K562 (cell line): ENCODE measurements around the gene SYNPO2. TPM values are rescaled to one million over a fixed set of nuclear protein-coding genes. Genes with fewer than 3 reads are reported as not detected.
"Not testable (repeated sequence)": the region's sequence is repeated elsewhere in the genome, so short reads cannot be mapped to it uniquely, and the experiment has no call there.

Source experiments
- ATAC-seq: fragments of 200-7000 bp; cut with Tn5 transposase; 3 replicates; pipeline ENCODE4 v1.9.1; 2020; ENCODE audit warnings: moderate library complexity
- BruUV-seq: library from RNA; stranded (reverse); fragments of 400-500 nt; replicated peaks from 2 replicates; lab custom pipeline; 2021; lab: Mats Ljungman, UMichigan
- CTCF ChIA-PET: fragments of 300-600 bp; formaldehyde crosslinking; extraction: SDS; loops from one replicate; lab custom pipeline; 2021; ENCODE audit warnings: low intra/inter-chr PET ratio; lab: Yijun Ruan, JAX
- POLR2A ChIA-PET: fragments of 300-600, 350-650 bp; sonication (Branson Sonifier 250); formaldehyde crosslinking; extraction: SDS; loops from one replicate; lab custom pipeline; 2021; ENCODE audit warnings: antibody characterized with exemption, inconsistent platforms; lab: Yijun Ruan, JAX
- DNase-seq, 4 experiments: peaks; one replicate each; pipeline versions ENCODE4 v3.0.0 to v3.0.0-alpha.2; 2011 to 2018; ENCODE audit warnings: low spot score in 3 of 4, mixed read lengths in 3 of 4; ENCODE audit errors: extremely low read depth in 1 of 4
- FAIRE-seq: peaks from 2 replicates; lab custom pipeline; 2011; peaks lifted over from hg19 to GRCh38; lab: Jason Lieb, UNC
- H2AFZ ChIP-seq: 2 replicates; pipeline ENCODE4 v1.6.0; 2011; ENCODE audit warnings: low read depth, low read length, control low read depth, inconsistent platforms
- H3K27ac ChIP-seq: fragments of 200-600 bp; 3 replicates; pipeline ENCODE4 v1.8.0; 2011; ENCODE audit warnings: low read depth, mild to moderate bottlenecking, control low read depth, inconsistent platforms, low read length, moderate library complexity, mixed read lengths; ENCODE audit errors: extremely low read depth
- H3K27me3 ChIP-seq, 2 experiments: fragments of 300-600 bp in 1 of 2; 2 replicates in 1 of 2; 3 replicates in 1 of 2; pipeline versions ENCODE4 v1.6.0 to v1.8.0; 2011; ENCODE audit warnings: inconsistent platforms in 2 of 2, low read length in 2 of 2, mild to moderate bottlenecking in 1 of 2, mixed read lengths in 1 of 2, moderate library complexity in 1 of 2; ENCODE audit not compliant: control insufficient read depth in 2 of 2, insufficient read depth in 2 of 2
- H3K36me3 ChIP-seq: fragments of 300-600 bp; 3 replicates; pipeline ENCODE4 v1.8.0; 2011; ENCODE audit warnings: mild to moderate bottlenecking, low read length, inconsistent platforms; ENCODE audit not compliant: control insufficient read depth, insufficient read depth
- H3K4me1 ChIP-seq, 2 experiments: fragments of 200-600 bp in 1 of 2; replicated peaks in 1 of 2; 2 replicates in 1 of 2; 3 replicates in 1 of 2; pipeline versions ENCODE4 v1.5.1 to v1.8.0; 2011; ENCODE audit warnings: inconsistent platforms in 2 of 2, low read length in 2 of 2, mild to moderate bottlenecking in 1 of 2, mixed read lengths in 1 of 2, moderate library complexity in 1 of 2; ENCODE audit not compliant: control insufficient read depth in 2 of 2, insufficient read depth in 2 of 2
- H3K4me2 ChIP-seq: 2 replicates; pipeline ENCODE4 v1.6.1; 2011; ENCODE audit warnings: low read length, control low read depth, inconsistent platforms, mixed read lengths; ENCODE audit not compliant: insufficient read depth
- H3K4me3 ChIP-seq: fragments of 200-600 bp; sonication (generic), shearing (Covaris generic); 2 replicates; pipeline ENCODE4 v1.5.1; 2016; ENCODE audit warnings: control low read depth, inconsistent platforms
- H3K79me2 ChIP-seq: fragments of 200-600 bp; 3 replicates; pipeline ENCODE4 v1.8.0; 2011; ENCODE audit warnings: low read length, inconsistent platforms; ENCODE audit not compliant: control insufficient read depth, insufficient read depth
- H3K9ac ChIP-seq, 2 experiments: 2 replicates each; pipeline versions ENCODE4 v1.6.0 to v1.6.1; 2011; ENCODE audit warnings: low read depth in 2 of 2, low read length in 2 of 2, control low read depth in 1 of 2, inconsistent platforms in 1 of 2, mild to moderate bottlenecking in 1 of 2, mixed read lengths in 1 of 2; ENCODE audit not compliant: insufficient read depth in 1 of 2
- H3K9me1 ChIP-seq: one replicate; pipeline ENCODE4 v1.6.0; 2011; ENCODE audit warnings: inconsistent platforms, mild to moderate bottlenecking, low read length, moderate library complexity; ENCODE audit not compliant: control insufficient read depth, insufficient read depth
- H3K9me3 ChIP-seq: replicated peaks from 2 replicates; pipeline ENCODE4 v1.5.1; 2011; ENCODE audit warnings: low read depth, low read length, inconsistent platforms; ENCODE audit not compliant: control insufficient read depth, insufficient read depth
- H4K20me1 ChIP-seq: replicated peaks from 2 replicates; pipeline ENCODE4 v1.6.1; 2011; ENCODE audit warnings: low read length, inconsistent platforms, mixed read lengths; ENCODE audit not compliant: control insufficient read depth, insufficient read depth
- FOXJ3 ChIP-seq: sonication (generic); formaldehyde crosslinking; IDR thresholded peaks from 2 replicates; pipeline ENCODE4 v1.4.0; 2020; ENCODE audit warnings: mild to moderate bottlenecking, missing genetic modification reagents
- HLTF ChIP-seq: fragments of 450-650 bp; IDR thresholded peaks from 2 replicates; pipeline ENCODE4 v1.6.1; 2016
- HNRNPLL ChIP-seq: fragments of 200-400 bp; formaldehyde crosslinking; IDR thresholded peaks from 2 replicates; pipeline ENCODE4 v1.6.1; 2017; ENCODE audit warnings: low read length, low read depth, mild to moderate bottlenecking; ENCODE audit not compliant: poor library complexity, severe bottlenecking
- KAT8 ChIP-seq: fragments of 450-650 bp; IDR thresholded peaks from 2 replicates; pipeline ENCODE4 v1.6.1; 2016; ENCODE audit warnings: low read depth, mild to moderate bottlenecking
- NR3C1 ChIP-seq: sonication (generic); formaldehyde crosslinking; IDR thresholded peaks from 2 replicates; pipeline ENCODE4 v1.8.1; 2022; ENCODE audit warnings: missing genetic modification reagents
- PCBP2 ChIP-seq: fragments of 200-400 bp; formaldehyde crosslinking; IDR thresholded peaks from 2 replicates; pipeline ENCODE4 v1.6.1; 2018; ENCODE audit warnings: low read length, low read depth, mild to moderate bottlenecking, moderate library complexity; ENCODE audit not compliant: poor library complexity, severe bottlenecking
- POLR2AphosphoS2 ChIP-seq: IDR thresholded peaks from 2 replicates; pipeline ENCODE4 v1.6.1; 2012; ENCODE audit warnings: low read length, improper control_type of control experiment
- PTBP1 ChIP-seq: fragments of 200-400 bp; formaldehyde crosslinking; IDR thresholded peaks from 2 replicates; pipeline ENCODE4 v1.6.1; 2017; ENCODE audit warnings: low read depth, low read length
- RBM39 ChIP-seq: fragments of 200-400 bp; formaldehyde crosslinking; optimal IDR thresholded peaks from 2 replicates; pipeline ENCODE3; 2018; ENCODE audit warnings: low read depth, low read length
- SIN3A ChIP-seq, 2 experiments: fragments of 150-350 bp in 1 of 2; IDR thresholded peaks; 2 replicates each; pipeline ENCODE4 v1.6.1; 2011 to 2016; ENCODE audit warnings: borderline replicate concordance in 2 of 2, low read depth in 2 of 2, low read length in 2 of 2, mild to moderate bottlenecking in 2 of 2, moderate library complexity in 2 of 2; ENCODE audit not compliant: control insufficient read depth in 1 of 2
- TAF9B ChIP-seq: fragments of 450-650 bp; IDR thresholded peaks from 2 replicates; pipeline ENCODE4 v1.6.1; 2018; ENCODE audit warnings: mild to moderate bottlenecking; ENCODE audit not compliant: partially characterized antibody
- TCF15 ChIP-seq: fragments of 250-450 bp; sonication (Bioruptor Pico); IDR thresholded peaks from 2 replicates; pipeline ENCODE4 v1.8.0; 2022; ENCODE audit warnings: moderate library complexity, mild to moderate bottlenecking, inconsistent platforms
- TCF3 ChIP-seq: sonication (generic); formaldehyde crosslinking; IDR thresholded peaks from 2 replicates; pipeline ENCODE4 v1.4.0; 2020; ENCODE audit warnings: mild to moderate bottlenecking, missing genetic modification reagents
- TEAD2 ChIP-seq: fragments of 450-650 bp; IDR thresholded peaks from 2 replicates; pipeline ENCODE4 v1.6.1; 2016; ENCODE audit warnings: missing genetic modification characterization, control low read depth, missing compliant biosample characterization
- ZBTB8A ChIP-seq: fragments of 450-650 bp; IDR thresholded peaks from 2 replicates; pipeline ENCODE4 v1.6.1; 2018; ENCODE audit warnings: mild to moderate bottlenecking, moderate library complexity; ENCODE audit not compliant: partially characterized antibody
- ZEB2 ChIP-seq: fragments of 450-650 bp; IDR thresholded peaks from 2 replicates; pipeline ENCODE4 v1.6.1; 2016
- ZFP30 ChIP-seq: fragments of 250-450 bp; sonication (Bioruptor Pico); IDR thresholded peaks from 2 replicates; pipeline ENCODE4 v1.8.0; 2022; ENCODE audit warnings: moderate library complexity, mild to moderate bottlenecking, inconsistent platforms, borderline replicate concordance
- ZNF197 ChIP-seq: fragments of 200-800 bp; sonication (Bioruptor generic); IDR thresholded peaks from 2 replicates; pipeline ENCODE4 v1.6.1; 2016; ENCODE audit warnings: low read depth, missing genetic modification characterization, missing compliant biosample characterization
- WGBS: fragments of 100-300 bp; shearing (Covaris generic); methylation state at CpG from one replicate; pipeline ENCODE4 v1.1.6; 2016; ENCODE audit warnings: low coverage, mixed read lengths; ENCODE audit not compliant: insufficient coverage; ENCODE audit errors: missing lambda C conversion rate; 5-methylcytosine and 5-hydroxymethylcytosine counted together
- in situ Hi-C: fragments of 300-500 bp; cut with MboI; formaldehyde crosslinking; loops from 4 replicates; pipeline ENCODE4 v1.15.0; 2018; ENCODE audit warnings: inconsistent platforms, mixed read lengths
- intact Hi-C: fragments of 100-400 bp; cut with micrococcal nuclease; formaldehyde crosslinking; loops from 2 replicates; pipeline ENCODE4 v1.14.2; 2022
- polyA plus RNA-seq, 8 experiments: library from polyadenylated mRNA; depleted of rRNA in 4 of 8; stranded (reverse) in 5 of 8; unstranded in 3 of 8; fragments of >200 nt; fragmentation: Nextera tagmentation in 2 of 8; fragmentation: Illumina TruSeq in 1 of 8; extraction: Ambion mirVana in 2 of 8; extraction: Trizol in 1 of 8; gene quantifications; 2 replicates each; pipeline versions ENCODE4 v1.2.1 to v1.2.3, GENCODE V29; 2011 to 2014; ENCODE audit warnings: inconsistent platforms in 1 of 8, missing spikeins in 1 of 8
- total RNA-seq, 7 experiments: library from RNA; depleted of rRNA in 6 of 7; stranded (reverse); fragments of >200 nt in 6 of 7; fragmentation: Illumina TruSeq in 2 of 7; extraction: Trizol in 2 of 7; gene quantifications; 2 replicates each; pipeline versions ENCODE4 v1.2.1 to v1.2.3, GENCODE V29; 2011 to 2021; ENCODE audit warnings: low replicate concordance in 1 of 7

The SYNPO2 gene
- total and polyA plus RNA-seq, 9 of the 15 experiments (the other 6 are each of a cell fraction or from before 2014, with no cell fraction given) = 0.03 to 0.18 TPM; not detected in 7

GRCh38 chr4:118975449-118976192, 87.0 kb downstream of the SYNPO2 start:
- Histone ChIP-seq H3K27ac (no peak overlapping the region), H4K20me1 (no peaks in the 10 kb centered on the region), H3K36me3 (no peaks in the 10 kb centered on the region), H3K9me1 (no peaks in the 10 kb centered on the region), H3K4me1 (no peaks in the 10 kb centered on the region), H3K9ac (no peak overlapping the region), H3K9me3 (no peaks in the 10 kb centered on the region), H3K27me3 (no peaks in the 10 kb centered on the region; a peak in 1 of 5 replicates), H2AFZ (no peak overlapping the region), H3K79me2 (no peaks in the 10 kb centered on the region), H3K4me2 (no peak overlapping the region), H3K4me3 (no peak overlapping the region)
- POLR2A ChIA-PET = interaction anchor here (0.6 kb wide), 1 partner anchor 21 kb away, joined by 3 read pairs; no protein-coding TSS in a partner anchor
- in situ Hi-C loops (no loop called here), intact Hi-C loops (no loop called here)
- ATAC-seq (no peak), FAIRE-seq (peak; percentile 32), DNase-seq (no peak)
- CTCF ChIA-PET = no interaction called here
- BruUV-seq = no TSS peak
- no peak for TF ChIP-seq ZEB2
- TF ChIP-seq PTBP1 = no peak
- TF ChIP-seq TCF15 (CRISPR knock-in tag) = no peak
- no peak for TF ChIP-seq FOXJ3 (CRISPR knock-in tag)
- TF ChIP-seq ZBTB8A = no peak
- no peak for TF ChIP-seq SIN3A (IDR thresholded peaks at IDR 0.05; ENCODE audit: borderline replicate concordance in 2 of 2, control insufficient read depth in 1 of 2, low read depth in 2 of 2, low read length in 2 of 2)
- no peak for TF ChIP-seq TAF9B
- no peak for TF ChIP-seq POLR2AphosphoS2
- no peak for TF ChIP-seq TEAD2 (tag)
- TF ChIP-seq HLTF = no peak
- TF ChIP-seq HNRNPLL = no peak
- no peak for TF ChIP-seq TCF3 (CRISPR knock-in tag)
- no peak for TF ChIP-seq RBM39
- no peak for TF ChIP-seq KAT8
- TF ChIP-seq ZNF197 (CRISPR knock-in tag) = no peak
- TF ChIP-seq PCBP2 = no peak
- TF ChIP-seq ZFP30 (CRISPR knock-in tag) = no peak
- no peak for TF ChIP-seq NR3C1
- WGBS = 37% methylated on average over 7 of the region's 7 CpGs

GRCh38 chr4:118976193-118976560, 87.5 kb downstream of the SYNPO2 start:
- ATAC-seq, CTCF ChIA-PET, H3K4me1 ChIP-seq, H3K9me1 ChIP-seq, in situ Hi-C loops, H3K4me3 ChIP-seq, H3K36me3 ChIP-seq, H2AFZ ChIP-seq, H3K27me3 ChIP-seq, H3K79me2 ChIP-seq, POLR2A ChIA-PET, H3K4me2 ChIP-seq, H3K27ac ChIP-seq, FAIRE-seq, H3K9ac ChIP-seq, DNase-seq, H3K9me3 ChIP-seq, intact Hi-C loops, H4K20me1 ChIP-seq, BruUV-seq: not testable (repeated sequence)
- 28% methylated on average over 10 of the region's 12 CpGs for WGBS
